ENCODE data around the gene SLC23A2.
"Not testable (repeated sequence)": the region's sequence is repeated elsewhere in the genome, so short reads cannot be mapped to it uniquely, and the experiment has no call there.

Gene SLC23A2

DNA sequence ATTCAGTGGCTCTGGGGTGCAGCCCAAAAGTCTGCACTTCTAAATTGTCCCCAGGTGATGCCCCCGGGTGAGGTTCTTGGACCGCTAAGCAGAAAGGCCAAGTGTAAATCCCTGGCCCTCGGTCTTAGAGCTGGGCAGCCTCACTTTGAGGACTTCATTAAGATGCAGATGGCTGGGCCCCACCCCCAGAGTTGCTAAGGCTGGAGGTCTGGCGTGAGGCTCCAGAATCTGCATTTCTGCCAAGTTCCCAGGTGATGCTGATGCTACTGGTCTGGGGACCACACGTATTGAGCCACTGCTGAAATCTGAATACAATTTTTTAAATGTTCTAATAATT, 735 bp upstream of the SLC23A2 start:
- peaks cover 8% of the 10 kb centered on the region for H3K4me1 ChIP-seq (ENCODE audit: control insufficient read depth, insufficient read depth, low read length)
- H3K9ac ChIP-seq (ENCODE audit: low read length) = no peak overlapping the region
- no peaks in the 10 kb centered on the region for H3K27me3 ChIP-seq (ENCODE audit: control insufficient read depth, insufficient read depth, low read length)
- no peaks in the 10 kb centered on the region for H3K36me3 ChIP-seq (ENCODE audit: control insufficient read depth, insufficient read depth, low read length)
- no peak overlapping the region for H3K27ac ChIP-seq (ENCODE audit: low read depth, low read length)
- H3K4me3 ChIP-seq (ENCODE audit: low read length) = no peak overlapping the region

GRCh38 chr20:5000263-5001173, 792 bp downstream of the SLC23A2 start:
- H3K27ac ChIP-seq (ENCODE audit: low read depth, low read length) = no peak overlapping the region
- no peaks in the 10 kb centered on the region for H3K36me3 ChIP-seq (ENCODE audit: control insufficient read depth, insufficient read depth, low read length)
- H3K27me3 ChIP-seq (ENCODE audit: control insufficient read depth, insufficient read depth, low read length) = no peaks in the 10 kb centered on the region
- H3K9ac ChIP-seq (ENCODE audit: low read length) = peak overlapping the region; percentile 53
- H3K4me1 ChIP-seq (ENCODE audit: control insufficient read depth, insufficient read depth, low read length) = peaks cover 8% of the 10 kb centered on the region
- peak overlapping the region; percentile 79 for H3K4me3 ChIP-seq (ENCODE audit: low read length)

DNA sequence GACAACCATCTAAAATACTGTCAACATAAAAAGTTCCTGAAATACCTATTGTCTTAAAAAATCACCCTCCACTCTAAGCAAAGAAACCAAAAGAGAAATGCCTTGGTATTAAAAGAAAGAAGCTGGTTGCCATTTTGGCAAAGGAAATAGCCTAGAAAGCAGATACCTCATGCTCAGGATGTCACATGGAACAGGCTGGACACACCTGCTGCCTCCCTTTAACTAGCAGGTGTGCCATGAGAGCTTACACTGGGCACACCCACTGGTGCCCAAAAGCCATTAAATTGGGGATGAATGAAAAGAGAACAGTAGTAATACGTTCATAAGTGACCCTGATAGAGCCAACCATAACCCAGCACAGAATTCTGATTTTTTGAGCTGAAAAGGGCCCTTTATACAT, 1.5 kb downstream of the SLC23A2 start:
- Histone ChIP-seq H3K27ac (ENCODE audit: low read depth, low read length) (no peak overlapping the region), H3K4me1 (ENCODE audit: control insufficient read depth, insufficient read depth, low read length) (peaks cover 8% of the 10 kb centered on the region), H3K36me3 (ENCODE audit: control insufficient read depth, insufficient read depth, low read length) (no peaks in the 10 kb centered on the region), H3K27me3 (ENCODE audit: control insufficient read depth, insufficient read depth, low read length) (no peaks in the 10 kb centered on the region), H3K4me3 (ENCODE audit: low read length) (peak overlapping the region; percentile 79), H3K9ac (ENCODE audit: low read length) (no peak overlapping the region)

DNA sequence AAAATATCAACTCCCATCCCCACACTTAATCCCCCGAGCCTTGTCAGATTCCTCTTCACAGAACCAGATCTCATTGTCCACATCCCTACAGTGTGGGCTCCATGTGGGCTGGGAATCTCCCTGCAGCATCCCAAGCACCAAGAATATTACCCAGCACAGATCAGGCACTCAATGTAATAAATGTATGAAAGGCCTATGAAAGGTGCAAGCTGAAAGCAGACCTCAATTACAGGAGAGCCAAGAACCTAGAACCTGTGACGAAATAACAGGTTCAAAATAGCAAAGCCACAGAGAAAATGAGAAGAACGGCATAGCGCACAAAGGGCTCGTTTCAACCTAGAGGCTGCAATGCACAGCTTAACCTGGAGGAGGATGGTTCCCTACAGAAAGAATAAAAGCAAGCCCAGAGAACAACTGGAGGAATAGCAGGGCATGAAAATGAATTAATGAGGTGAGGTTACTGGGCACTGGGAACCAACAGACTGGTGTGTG, 3.1 kb downstream of the SLC23A2 start:
- no peak overlapping the region for H3K4me3 ChIP-seq (ENCODE audit: low read length)
- no peak overlapping the region for H3K9ac ChIP-seq (ENCODE audit: low read length)
- no peak overlapping the region for H3K27ac ChIP-seq (ENCODE audit: low read depth, low read length)
- peaks cover 8% of the 10 kb centered on the region for H3K4me1 ChIP-seq (ENCODE audit: control insufficient read depth, insufficient read depth, low read length)
- no peaks in the 10 kb centered on the region for H3K27me3 ChIP-seq (ENCODE audit: control insufficient read depth, insufficient read depth, low read length)
- no peaks in the 10 kb centered on the region for H3K36me3 ChIP-seq (ENCODE audit: control insufficient read depth, insufficient read depth, low read length)

- no peak overlapping the region for H3K27ac ChIP-seq (ENCODE audit: low read depth, low read length)
- no peak overlapping the region for H3K9ac ChIP-seq (ENCODE audit: low read length)
- H3K36me3 ChIP-seq (ENCODE audit: control insufficient read depth, insufficient read depth, low read length) = no peaks in the 10 kb centered on the region
- H3K4me3 ChIP-seq (ENCODE audit: low read length) = no peak overlapping the region
- H3K4me1 ChIP-seq (ENCODE audit: control insufficient read depth, insufficient read depth, low read length) = peaks cover 8% of the 10 kb centered on the region
- H3K27me3 ChIP-seq (ENCODE audit: control insufficient read depth, insufficient read depth, low read length) = no peaks in the 10 kb centered on the region
These were observed 4.1 kb downstream of the SLC23A2 start for GRCh38 chr20:4997222-4997621.

DNA sequence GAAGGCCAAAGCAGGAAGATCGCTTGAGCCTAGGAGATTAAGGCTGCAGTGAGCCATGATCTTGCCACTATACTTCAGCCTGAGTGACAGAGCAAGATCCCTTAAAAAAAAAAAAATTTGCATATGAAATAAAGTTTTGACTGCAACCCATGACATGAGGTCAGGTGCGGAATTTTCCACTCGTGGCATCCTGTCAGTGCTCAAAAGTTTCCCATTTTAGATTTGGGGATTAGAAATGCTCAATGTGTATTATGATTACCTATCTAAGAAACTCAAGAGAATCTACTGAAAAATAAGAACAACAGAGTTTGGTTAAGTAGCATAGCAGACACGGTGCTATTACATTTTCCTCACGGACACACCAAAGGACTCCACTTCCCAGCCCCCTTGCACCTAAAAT, 11.7 kb downstream of the SLC23A2 start:
- H3K9ac ChIP-seq (ENCODE audit: low read length) = no peak overlapping the region
- no peak overlapping the region for H3K27ac ChIP-seq (ENCODE audit: low read depth, low read length)
- no peaks in the 10 kb centered on the region for H3K4me1 ChIP-seq (ENCODE audit: control insufficient read depth, insufficient read depth, low read length)
- no peaks in the 10 kb centered on the region for H3K36me3 ChIP-seq (ENCODE audit: control insufficient read depth, insufficient read depth, low read length)
- H3K4me3 ChIP-seq (ENCODE audit: low read length) = no peak overlapping the region
- no peaks in the 10 kb centered on the region for H3K27me3 ChIP-seq (ENCODE audit: control insufficient read depth, insufficient read depth, low read length)

GRCh38 chr20:4987130-4987529, 14.2 kb downstream of the SLC23A2 start:
- no peak overlapping the region for H3K9ac ChIP-seq (ENCODE audit: low read length)
- H3K27ac ChIP-seq (ENCODE audit: low read depth, low read length) = no peak overlapping the region
- no peak overlapping the region for H3K4me3 ChIP-seq (ENCODE audit: low read length)
- no peaks in the 10 kb centered on the region for H3K27me3 ChIP-seq (ENCODE audit: control insufficient read depth, insufficient read depth, low read length)
- H3K4me1 ChIP-seq (ENCODE audit: control insufficient read depth, insufficient read depth, low read length) = no peaks in the 10 kb centered on the region
- H3K36me3 ChIP-seq (ENCODE audit: control insufficient read depth, insufficient read depth, low read length) = no peaks in the 10 kb centered on the region

DNA sequence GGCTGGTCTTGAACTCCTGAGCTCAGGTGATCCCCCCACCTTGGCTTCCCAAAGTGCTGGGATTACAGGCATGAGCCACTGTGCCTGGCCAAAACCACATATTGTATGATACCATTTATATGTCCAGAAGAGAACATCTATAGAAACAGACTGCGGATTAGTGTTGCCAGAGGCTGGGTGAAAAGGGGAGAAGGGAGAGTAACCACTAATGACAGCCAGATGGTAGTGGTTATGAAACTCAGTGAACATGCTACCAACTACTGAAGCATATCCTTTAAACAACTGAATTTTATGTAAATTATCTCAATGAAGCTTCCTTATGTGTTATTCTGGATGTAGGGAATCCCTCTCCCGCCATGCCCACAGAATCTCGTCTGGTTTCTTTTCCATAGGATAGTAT, 15.7 kb downstream of the SLC23A2 start:
- H3K27ac ChIP-seq (ENCODE audit: low read depth, low read length) = no peak overlapping the region
- no peaks in the 10 kb centered on the region for H3K27me3 ChIP-seq (ENCODE audit: control insufficient read depth, insufficient read depth, low read length)
- no peak overlapping the region for H3K4me3 ChIP-seq (ENCODE audit: low read length)
- no peak overlapping the region for H3K9ac ChIP-seq (ENCODE audit: low read length)
- no peaks in the 10 kb centered on the region for H3K4me1 ChIP-seq (ENCODE audit: control insufficient read depth, insufficient read depth, low read length)
- no peaks in the 10 kb centered on the region for H3K36me3 ChIP-seq (ENCODE audit: control insufficient read depth, insufficient read depth, low read length)

DNA sequence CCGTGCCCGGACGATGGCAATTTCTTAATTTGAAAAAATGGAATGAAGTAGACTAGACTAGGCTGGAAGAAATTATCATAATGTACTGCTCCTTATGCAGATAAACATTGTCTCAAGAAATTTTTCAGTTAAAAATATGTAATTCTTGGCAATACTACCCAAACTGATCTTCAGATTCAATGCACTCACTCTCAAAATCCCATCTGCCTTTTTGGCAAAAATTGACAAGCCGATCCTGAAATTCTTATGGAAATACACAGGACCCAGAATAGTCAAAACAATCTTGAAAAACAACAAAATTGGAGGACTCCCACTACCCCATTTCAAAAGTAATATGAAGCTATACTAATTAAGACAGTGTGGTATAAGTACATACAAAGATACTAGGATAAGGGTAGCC, 19.0 kb downstream of the SLC23A2 start:
- Histone ChIP-seq H3K27ac (ENCODE audit: low read depth, low read length) (no peak overlapping the region), H3K27me3 (ENCODE audit: control insufficient read depth, insufficient read depth, low read length) (no peaks in the 10 kb centered on the region), H3K4me1 (ENCODE audit: control insufficient read depth, insufficient read depth, low read length) (peaks cover 5% of the 10 kb centered on the region), H3K9ac (ENCODE audit: low read length) (no peak overlapping the region), H3K4me3 (ENCODE audit: low read length) (no peak overlapping the region), H3K36me3 (ENCODE audit: control insufficient read depth, insufficient read depth, low read length) (no peaks in the 10 kb centered on the region)

- H3K27me3 ChIP-seq (ENCODE audit: control insufficient read depth, insufficient read depth, low read length) = no peaks in the 10 kb centered on the region
- H3K9ac ChIP-seq (ENCODE audit: low read length) = no peak overlapping the region
- H3K4me1 ChIP-seq (ENCODE audit: control insufficient read depth, insufficient read depth, low read length) = peaks cover 5% of the 10 kb centered on the region
- H3K27ac ChIP-seq (ENCODE audit: low read depth, low read length) = no peak overlapping the region
- no peak overlapping the region for H3K4me3 ChIP-seq (ENCODE audit: low read length)
- no peaks in the 10 kb centered on the region for H3K36me3 ChIP-seq (ENCODE audit: control insufficient read depth, insufficient read depth, low read length)
These were observed 21.4 kb downstream of the SLC23A2 start for GRCh38 chr20:4979841-4980410.

- Histone ChIP-seq H3K4me3 (ENCODE audit: low read length) (no peak overlapping the region), H3K27me3 (ENCODE audit: control insufficient read depth, insufficient read depth, low read length) (no peaks in the 10 kb centered on the region), H3K9ac (ENCODE audit: low read length) (no peak overlapping the region), H3K36me3 (ENCODE audit: control insufficient read depth, insufficient read depth, low read length) (no peaks in the 10 kb centered on the region), H3K4me1 (ENCODE audit: control insufficient read depth, insufficient read depth, low read length) (peaks cover 5% of the 10 kb centered on the region), H3K27ac (ENCODE audit: low read depth, low read length) (no peak overlapping the region)
These were observed 23.0 kb downstream of the SLC23A2 start for GRCh38 chr20:4978050-4978918.

DNA sequence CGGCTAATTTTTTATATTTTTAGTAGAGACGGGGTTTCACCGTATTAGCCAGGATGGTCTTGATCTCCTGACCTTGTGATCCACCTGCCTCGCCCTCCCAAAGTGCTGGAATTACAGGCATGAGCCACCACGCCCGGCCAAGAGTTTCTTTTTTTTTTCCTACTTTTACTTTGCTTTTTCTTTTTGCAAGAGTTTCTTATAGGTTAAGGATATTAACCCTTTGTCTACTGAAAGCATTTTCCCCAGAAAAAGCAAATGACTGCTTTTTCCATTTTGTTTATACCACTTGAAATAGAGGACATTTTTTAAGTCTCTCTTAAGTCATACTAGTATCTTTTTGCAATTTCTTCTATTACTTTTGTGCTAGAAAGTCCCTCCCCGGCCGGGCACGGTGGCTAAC, 25.3 kb downstream of the SLC23A2 start:
- H3K36me3 ChIP-seq (ENCODE audit: control insufficient read depth, insufficient read depth, low read length); H3K27me3 ChIP-seq (ENCODE audit: control insufficient read depth, insufficient read depth, low read length); H3K4me3 ChIP-seq (ENCODE audit: low read length); H3K27ac ChIP-seq (ENCODE audit: low read depth, low read length); H3K9ac ChIP-seq (ENCODE audit: low read length); H3K4me1 ChIP-seq (ENCODE audit: control insufficient read depth, insufficient read depth, low read length): not testable (repeated sequence)
